HG03457 (cell line): ENCODE results near the gene RAP1GAP2.
"Not testable (repeated sequence)": the region's sequence is repeated elsewhere in the genome, so short reads cannot be mapped to it uniquely, and the experiment has no call there.

ENCODE experiments used
- ATAC-seq: cut with Tn5 transposase; IDR thresholded peaks from one replicate; pipeline ENCODE4 v1.9.1; 2021; ENCODE audit warnings: moderate number of reproducible peaks; ENCODE audit not compliant: unreplicated experiment

RAP1GAP2 gene

GRCh38 chr17:2880050-2880449 is 83.8 kb downstream of the RAP1GAP2 start:
- ATAC-seq = no peak

GRCh38 chr17:2881295-2881694 is 85.1 kb downstream of the RAP1GAP2 start:
- ATAC-seq = no peak

GRCh38 chr17:2883544-2884213 is 87.4 kb downstream of the RAP1GAP2 start:
- no peak for ATAC-seq

- ATAC-seq = no peak
These were observed 89.5 kb downstream of the RAP1GAP2 start for GRCh38 chr17:2885733-2886132.

- no peak for ATAC-seq
These were observed 92.1 kb downstream of the RAP1GAP2 start for GRCh38 chr17:2888326-2888725.

GRCh38 chr17:2889256-2889655 is 93.0 kb downstream of the RAP1GAP2 start:
- ATAC-seq = no peak

GRCh38 chr17:2890778-2891177 is 94.5 kb downstream of the RAP1GAP2 start:
- not testable (repeated sequence) for ATAC-seq

GRCh38 chr17:2892305-2892971 is 96.2 kb downstream of the RAP1GAP2 start:
- no peak for ATAC-seq

- no peak for ATAC-seq
These were observed 97.2 kb downstream of the RAP1GAP2 start for GRCh38 chr17:2893422-2893914.

- no peak for ATAC-seq
These were observed 98.5 kb downstream of the RAP1GAP2 start for GRCh38 chr17:2894782-2895181.

GRCh38 chr17:2897605-2898004 is 101.4 kb downstream of the RAP1GAP2 start:
- no peak for ATAC-seq

- no peak for ATAC-seq
These were observed 102.2 kb downstream of the RAP1GAP2 start for GRCh38 chr17:2898255-2898926.

GRCh38 chr17:2899906-2900305 is 103.7 kb downstream of the RAP1GAP2 start:
- ATAC-seq = no peak

- ATAC-seq = no peak
These were observed 104.6 kb downstream of the RAP1GAP2 start for GRCh38 chr17:2900842-2901241.

- ATAC-seq = no peak
These were observed 105.3 kb downstream of the RAP1GAP2 start for GRCh38 chr17:2901582-2901981.

GRCh38 chr17:2902546-2902945 is 106.3 kb downstream of the RAP1GAP2 start:
- no peak for ATAC-seq

- no peak for ATAC-seq
These were observed 107.1 kb downstream of the RAP1GAP2 start for GRCh38 chr17:2903193-2903974.

- no peak for ATAC-seq
These were observed 107.9 kb downstream of the RAP1GAP2 start for GRCh38 chr17:2904135-2904534.

GRCh38 chr17:2905269-2905668 is 109.0 kb downstream of the RAP1GAP2 start:
- no peak for ATAC-seq

GRCh38 chr17:2905696-2906501 is 109.7 kb downstream of the RAP1GAP2 start:
- ATAC-seq = no peak
